HEK293 (cell line): ENCODE data around the gene KCNMA1.

Experiments
- CTCF ChIA-PET: fragments of 350-600 bp; formaldehyde crosslinking; extraction: SDS; loops from one replicate; lab custom pipeline; 2021; ENCODE audit warnings: antibody characterized with exemption; lab: Yijun Ruan, JAX
- POLR2A ChIA-PET: fragments of 300-600 bp; formaldehyde crosslinking; extraction: SDS; loops from one replicate; lab custom pipeline; 2020; ENCODE audit warnings: antibody characterized with exemption, inconsistent platforms; lab: Yijun Ruan, JAX
- H3K27ac ChIP-seq: fragments of 200-500 bp; sonication (Bioruptor generic); 2 replicates; pipeline ENCODE4 v1.5.1; 2014; ENCODE audit warnings: low read depth, low read length, control low read depth, inconsistent platforms; ENCODE audit errors: extremely low read depth
- H3K36me3 ChIP-seq, 2 experiments: fragments of 200-500 bp in 1 of 2; sonication (Bioruptor generic) in 1 of 2; 1 replicate in 1 of 2; 2 replicates in 1 of 2; pipeline ENCODE4 v1.5.1; 2014 to 2017; ENCODE audit warnings: inconsistent platforms in 2 of 2, low read length in 2 of 2; ENCODE audit not compliant: control insufficient read depth in 2 of 2, insufficient read depth in 1 of 2
- H3K4me1 ChIP-seq: fragments of 200-500 bp; sonication (Bioruptor generic); 2 replicates; pipeline ENCODE4 v1.5.1; 2014; ENCODE audit warnings: mild to moderate bottlenecking, low read length, inconsistent platforms; ENCODE audit not compliant: control insufficient read depth, insufficient read depth
- H3K4me3 ChIP-seq: 2 replicates; pipeline ENCODE4 v1.5.1; 2011; ENCODE audit warnings: low read depth, mild to moderate bottlenecking, control low read depth, low read length, moderate library complexity
- H3K9me3 ChIP-seq: fragments of 200-500 bp; sonication (Bioruptor generic); 2 replicates; pipeline ENCODE4 v1.5.1; 2014; ENCODE audit warnings: low read depth, low read length, inconsistent platforms; ENCODE audit not compliant: control insufficient read depth, insufficient read depth
- BCL6B ChIP-seq: fragments of 450-650 bp; formaldehyde crosslinking; IDR thresholded peaks from 2 replicates; pipeline ENCODE4 v1.5.1; 2017; ENCODE audit warnings: missing biosample characterization, missing genetic modification characterization
- KLF1 ChIP-seq: fragments of 450-650 bp; formaldehyde crosslinking; IDR thresholded peaks from 2 replicates; pipeline ENCODE4 v1.5.1; 2016; ENCODE audit warnings: missing biosample characterization, missing genetic modification characterization
- SETDB1 ChIP-seq: IDR thresholded peaks from one replicate; pipeline ENCODE4 v1.6.1; 2017; ENCODE audit warnings: mild to moderate bottlenecking, low read length, moderate library complexity, mixed read lengths; ENCODE audit not compliant: insufficient read length
- ZBTB17 ChIP-seq: fragments of 450-650 bp; formaldehyde crosslinking; IDR thresholded peaks from 2 replicates; pipeline ENCODE4 v1.5.1; 2016; ENCODE audit warnings: missing biosample characterization, missing genetic modification characterization
- ZNF121 ChIP-seq: fragments of 450-650 bp; formaldehyde crosslinking; IDR thresholded peaks from 2 replicates; pipeline ENCODE4 v1.5.1; 2016; ENCODE audit warnings: missing biosample characterization, missing genetic modification characterization
- ZNF16 ChIP-seq: fragments of 450-650 bp; formaldehyde crosslinking; IDR thresholded peaks from 2 replicates; pipeline ENCODE4 v1.5.1; 2016; ENCODE audit warnings: low read depth, missing biosample characterization, missing genetic modification characterization
- ZNF174 ChIP-seq: fragments of 450-650 bp; formaldehyde crosslinking; IDR thresholded peaks from 2 replicates; pipeline ENCODE4 v1.5.0; 2017; ENCODE audit warnings: missing biosample characterization, mild to moderate bottlenecking, missing genetic modification characterization
- ZNF18 ChIP-seq: fragments of 450-650 bp; formaldehyde crosslinking; IDR thresholded peaks from 2 replicates; pipeline ENCODE4 v1.5.1; 2016; ENCODE audit warnings: missing biosample characterization, missing genetic modification characterization
- ZNF366 ChIP-seq: fragments of 450-650 bp; formaldehyde crosslinking; conservative IDR thresholded peaks from 2 replicates; pipeline ENCODE4 v1.5.1; 2016; ENCODE audit warnings: missing biosample characterization, missing genetic modification characterization
- ZNF423 ChIP-seq: fragments of 450-650 bp; formaldehyde crosslinking; IDR thresholded peaks from 2 replicates; pipeline ENCODE4 v1.5.1; 2016; ENCODE audit warnings: missing biosample characterization, missing genetic modification characterization
- ZNF513 ChIP-seq: fragments of 450-650 bp; IDR thresholded peaks from 2 replicates; pipeline ENCODE4 v1.5.1; 2018; ENCODE audit warnings: missing biosample characterization, missing genetic modification characterization
- ZNF521 ChIP-seq: fragments of 450-650 bp; formaldehyde crosslinking; IDR thresholded peaks from 2 replicates; pipeline ENCODE4 v1.5.1; 2017; ENCODE audit warnings: missing biosample characterization, mild to moderate bottlenecking, missing genetic modification characterization
- ZNF560 ChIP-seq: fragments of 450-650 bp; formaldehyde crosslinking; IDR thresholded peaks from 2 replicates; pipeline ENCODE4 v1.5.1; 2017; ENCODE audit warnings: missing biosample characterization, missing genetic modification characterization, borderline replicate concordance
- ZNF658 ChIP-seq: fragments of 450-650 bp; formaldehyde crosslinking; IDR thresholded peaks from 2 replicates; pipeline ENCODE4; 2016; ENCODE audit warnings: missing biosample characterization, missing genetic modification characterization
- ZNF704 ChIP-seq: fragments of 450-650 bp; formaldehyde crosslinking; IDR thresholded peaks from 2 replicates; pipeline ENCODE4 v1.5.1; 2016; ENCODE audit warnings: missing biosample characterization, missing genetic modification characterization
- ZNF776 ChIP-seq: fragments of 450-650 bp; formaldehyde crosslinking; IDR thresholded peaks from 2 replicates; pipeline ENCODE4 v1.5.0; 2017; ENCODE audit warnings: missing biosample characterization, missing genetic modification characterization, borderline replicate concordance
- ZNF837 ChIP-seq: fragments of 450-650 bp; formaldehyde crosslinking; IDR thresholded peaks from 2 replicates; pipeline ENCODE4 v1.5.1; 2016; ENCODE audit warnings: missing biosample characterization, missing genetic modification characterization
- ZXDB ChIP-seq: fragments of 450-650 bp; formaldehyde crosslinking; IDR thresholded peaks from 2 replicates; pipeline ENCODE4 v1.5.1; 2016; ENCODE audit warnings: missing biosample characterization, missing genetic modification characterization
- TF ChIP-seq, protein P1 (sequence below): IDR thresholded peaks from 2 replicates; pipeline ENCODE4 v1.6.1; 2011; ENCODE audit warnings: mild to moderate bottlenecking, low read depth, low read length, borderline replicate concordance
- TF ChIP-seq, protein P2 (sequence below): fragments of 450-650 bp; formaldehyde crosslinking; IDR thresholded peaks from 2 replicates; pipeline ENCODE4 v1.5.1; 2016; ENCODE audit warnings: missing biosample characterization, missing genetic modification characterization
- TF ChIP-seq, protein P3 (sequence below): fragments of 450-650 bp; formaldehyde crosslinking; IDR thresholded peaks from 2 replicates; pipeline ENCODE4 v1.5.1; 2017; ENCODE audit warnings: missing biosample characterization, missing genetic modification characterization

KCNMA1 gene

GRCh38 chr10:77180794-77181193 lies 456.8 kb downstream of the KCNMA1 start:
- CTCF ChIA-PET = interaction anchor here (1.3 kb wide), 1 partner anchor 15 kb away, joined by 4 read pairs; no protein-coding TSS in a partner anchor
- Histone ChIP-seq H3K36me3 (no peaks in the 10 kb centered on the region), H3K9me3 (no peaks in the 10 kb centered on the region), H3K27ac (no peak overlapping the region), H3K4me3 (no peak overlapping the region), H3K4me1 (no peaks in the 10 kb centered on the region)
- TF ChIP-seq ZNF121 (no peak), ZNF423 (no peak), ZNF837 (no peak), ZNF513 (no peak), ZNF560 (tag by site-specific recombination) (no peak), ZNF704 (tag by site-specific recombination) (no peak), ZNF174 (no peak)
- TF ChIP-seq, protein P1, sequence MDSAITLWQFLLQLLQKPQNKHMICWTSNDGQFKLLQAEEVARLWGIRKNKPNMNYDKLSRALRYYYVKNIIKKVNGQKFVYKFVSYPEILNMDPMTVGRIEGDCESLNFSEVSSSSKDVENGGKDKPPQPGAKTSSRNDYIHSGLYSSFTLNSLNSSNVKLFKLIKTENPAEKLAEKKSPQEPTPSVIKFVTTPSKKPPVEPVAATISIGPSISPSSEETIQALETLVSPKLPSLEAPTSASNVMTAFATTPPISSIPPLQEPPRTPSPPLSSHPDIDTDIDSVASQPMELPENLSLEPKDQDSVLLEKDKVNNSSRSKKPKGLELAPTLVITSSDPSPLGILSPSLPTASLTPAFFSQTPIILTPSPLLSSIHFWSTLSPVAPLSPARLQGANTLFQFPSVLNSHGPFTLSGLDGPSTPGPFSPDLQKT = no peak
- POLR2A ChIA-PET = no interaction called here

DNA sequence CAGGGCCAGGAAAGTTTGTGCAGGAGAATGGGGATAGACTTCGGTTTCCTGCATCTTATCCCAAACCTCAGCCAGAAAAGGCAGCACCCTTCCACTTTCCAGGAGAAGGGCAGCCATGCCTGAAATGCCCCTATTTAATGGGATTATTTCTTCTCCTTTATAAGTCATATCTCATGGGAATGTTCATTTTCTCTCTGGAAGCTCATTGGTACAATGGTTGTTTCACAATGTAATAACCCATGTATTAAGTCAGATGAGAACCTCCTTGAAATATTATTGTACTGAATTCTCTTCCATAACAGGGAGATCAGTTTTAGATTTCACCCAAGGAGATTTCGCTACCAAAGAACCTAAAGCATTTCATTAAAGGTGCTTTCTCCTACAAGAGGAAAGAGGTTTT lies 457.5 kb downstream of the KCNMA1 start:
- no peak for TF ChIP-seq ZNF18
- no peak for TF ChIP-seq ZNF658 (tag by site-specific recombination)
- no peak for TF ChIP-seq ZNF776 (tag by site-specific recombination)
- no peak for TF ChIP-seq KLF1 (tag by site-specific recombination)
- no peak for TF ChIP-seq ZNF521 (tag by site-specific recombination)
- TF ChIP-seq, protein P2, sequence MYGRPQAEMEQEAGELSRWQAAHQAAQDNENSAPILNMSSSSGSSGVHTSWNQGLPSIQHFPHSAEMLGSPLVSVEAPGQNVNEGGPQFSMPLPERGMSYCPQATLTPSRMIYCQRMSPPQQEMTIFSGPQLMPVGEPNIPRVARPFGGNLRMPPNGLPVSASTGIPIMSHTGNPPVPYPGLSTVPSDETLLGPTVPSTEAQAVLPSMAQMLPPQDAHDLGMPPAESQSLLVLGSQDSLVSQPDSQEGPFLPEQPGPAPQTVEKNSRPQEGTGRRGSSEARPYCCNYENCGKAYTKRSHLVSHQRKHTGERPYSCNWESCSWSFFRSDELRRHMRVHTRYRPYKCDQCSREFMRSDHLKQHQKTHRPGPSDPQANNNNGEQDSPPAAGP (tag by site-specific recombination) = no peak
- no peak for TF ChIP-seq ZNF16
- TF ChIP-seq, all 188 proteins: peak for 0
- H3K4me3 ChIP-seq = no peak overlapping the region
- CTCF ChIA-PET = no interaction called here
- H3K27ac ChIP-seq = no peak overlapping the region
- H3K36me3 ChIP-seq = no peaks in the 10 kb centered on the region
- H3K9me3 ChIP-seq = no peaks in the 10 kb centered on the region
- no peaks in the 10 kb centered on the region for H3K4me1 ChIP-seq
- POLR2A ChIA-PET = no interaction called here

GRCh38 chr10:77179015-77179695 lies 458.5 kb downstream of the KCNMA1 start:
- Histone ChIP-seq H3K9me3 (no peaks in the 10 kb centered on the region), H3K36me3 (no peaks in the 10 kb centered on the region), H3K4me1 (no peaks in the 10 kb centered on the region), H3K27ac (no peak overlapping the region), H3K4me3 (no peak overlapping the region)
- POLR2A ChIA-PET = no interaction called here
- CTCF ChIA-PET = interaction anchor here (0.9 to 1.5 kb wide), 5 partner anchors 8 to 464 kb away, joined by 3 to 5 read pairs (median 4); no protein-coding TSS in a partner anchor
- TF ChIP-seq SETDB1 = no peak
- TF ChIP-seq ZBTB17 (tag by site-specific recombination) = 0 out of 2 replicates have a peak, but pooled peaks have one; percentile 14
- TF ChIP-seq, protein P3, sequence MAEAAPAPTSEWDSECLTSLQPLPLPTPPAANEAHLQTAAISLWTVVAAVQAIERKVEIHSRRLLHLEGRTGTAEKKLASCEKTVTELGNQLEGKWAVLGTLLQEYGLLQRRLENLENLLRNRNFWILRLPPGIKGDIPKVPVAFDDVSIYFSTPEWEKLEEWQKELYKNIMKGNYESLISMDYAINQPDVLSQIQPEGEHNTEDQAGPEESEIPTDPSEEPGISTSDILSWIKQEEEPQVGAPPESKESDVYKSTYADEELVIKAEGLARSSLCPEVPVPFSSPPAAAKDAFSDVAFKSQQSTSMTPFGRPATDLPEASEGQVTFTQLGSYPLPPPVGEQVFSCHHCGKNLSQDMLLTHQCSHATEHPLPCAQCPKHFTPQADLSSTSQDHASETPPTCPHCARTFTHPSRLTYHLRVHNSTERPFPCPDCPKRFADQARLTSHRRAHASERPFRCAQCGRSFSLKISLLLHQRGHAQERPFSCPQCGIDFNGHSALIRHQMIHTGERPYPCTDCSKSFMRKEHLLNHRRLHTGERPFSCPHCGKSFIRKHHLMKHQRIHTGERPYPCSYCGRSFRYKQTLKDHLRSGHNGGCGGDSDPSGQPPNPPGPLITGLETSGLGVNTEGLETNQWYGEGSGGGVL (tag by site-specific recombination) = peak; percentile 62
- no peak for TF ChIP-seq BCL6B (tag by site-specific recombination)
- TF ChIP-seq ZNF366 (tag by site-specific recombination) = no peak
- TF ChIP-seq ZXDB (tag by site-specific recombination) = no peak
